HG03108 (cell line): ENCODE data around the gene CRY1.
A peak's percentile ranks its signal among the peaks of the same experiment; 100 is the strongest.
"Not testable (repeated sequence)": the region's sequence is repeated elsewhere in the genome, so short reads cannot be mapped to it uniquely, and the experiment has no call there.

ENCODE experiments used
- ATAC-seq: cut with Tn5 transposase; IDR thresholded peaks from one replicate; pipeline ENCODE4 v1.9.1; 2021; ENCODE audit warnings: moderate library complexity; ENCODE audit not compliant: unreplicated experiment

Gene CRY1

GRCh38 chr12:107108995-107109508, 15.7 kb upstream of the CRY1 start:
- ATAC-seq, result no peak

- not testable (repeated sequence) for ATAC-seq
Measured at GRCh38 chr12:107108366-107108765, 15.0 kb upstream of the CRY1 start.

- no peak for ATAC-seq
Measured at GRCh38 chr12:107107381-107107780, 14.0 kb upstream of the CRY1 start.

- ATAC-seq, result no peak
Measured at GRCh38 chr12:107106241-107107025, 13.1 kb upstream of the CRY1 start.

GRCh38 chr12:107105410-107105703, 12.0 kb upstream of the CRY1 start:
- ATAC-seq, result no peak

GRCh38 chr12:107103516-107103915, 10.2 kb upstream of the CRY1 start:
- ATAC-seq, result no peak

GRCh38 chr12:107103097-107103496, 9.7 kb upstream of the CRY1 start:
- no peak for ATAC-seq

GRCh38 chr12:107102294-107102693, 8.9 kb upstream of the CRY1 start:
- no peak for ATAC-seq

- ATAC-seq, result no peak
Measured at GRCh38 chr12:107101651-107102050, 8.3 kb upstream of the CRY1 start.

- ATAC-seq, result no peak
Measured at GRCh38 chr12:107099917-107100316, 6.6 kb upstream of the CRY1 start.

GRCh38 chr12:107096571-107096970, 3.2 kb upstream of the CRY1 start:
- no peak for ATAC-seq

GRCh38 chr12:107094183-107094448, 767 bp upstream of the CRY1 start:
- no peak for ATAC-seq

- ATAC-seq, result peak; percentile 12
Measured at GRCh38 chr12:107092669-107093416, 506 bp downstream of the CRY1 start.

- no peak for ATAC-seq
Measured at GRCh38 chr12:107091989-107092641, 1.2 kb downstream of the CRY1 start.

- no peak for ATAC-seq
Measured at GRCh38 chr12:107091381-107091780, 2.0 kb downstream of the CRY1 start.

GRCh38 chr12:107090711-107091110, 2.6 kb downstream of the CRY1 start:
- no peak for ATAC-seq

GRCh38 chr12:107088912-107089311, 4.4 kb downstream of the CRY1 start:
- no peak for ATAC-seq

- no peak for ATAC-seq
Measured at GRCh38 chr12:107086314-107086713, 7.0 kb downstream of the CRY1 start.

GRCh38 chr12:107081778-107082177, 11.6 kb downstream of the CRY1 start:
- no peak for ATAC-seq

- no peak for ATAC-seq
Measured at GRCh38 chr12:107080299-107080698, 13.1 kb downstream of the CRY1 start.

- no peak for ATAC-seq
Measured at GRCh38 chr12:107079172-107080011, 14.0 kb downstream of the CRY1 start.
